Mammary microvascular endothelial cell (primary cell): ENCODE measurements around the gene OR14I1. TPM values are rescaled to one million over a fixed set of nuclear protein-coding genes. Genes with fewer than 3 reads are reported as not detected.

ENCODE experiments used
- total RNA-seq: library from RNA; depleted of rRNA; stranded (reverse); fragments of >200 nt; gene quantifications from 2 replicates; pipeline ENCODE4 v1.2.3, GENCODE V29; 2015

Gene OR14I1
- total RNA-seq: not detected in 2 replicates

GRCh38 chr1:248702714-248703113 is at the start of gene OR14I1:
TSS of gene OR14I1 (minus strand) at chr1:248702766.

GRCh38 chr1:248655354-248655753 is 47.2 kb downstream of the OR14I1 start, which contains the start of gene OR2T27:
TSS of gene OR2T27 (minus strand) at chr1:248655528. CDS start at chr1:248650884, 4,644 bp downstream.

Other genes starting within 250 kb of the OR14I1 start
- gene OR2T3, start 229.4 kb downstream of the OR14I1 start, total RNA-seq: not detected in 2 replicates
- gene OR2T5, start 214.2 kb downstream of the OR14I1 start, total RNA-seq: not detected in 2 replicates
- gene OR2G6, start 194.7 kb downstream of the OR14I1 start, total RNA-seq: not detected in 2 replicates
- gene OR2T29, start 140.0 kb downstream of the OR14I1 start, total RNA-seq: not detected in 2 replicates
- not detected in 2 replicates for gene OR2T34, start 128.0 kb downstream of the OR14I1 start, total RNA-seq
- gene OR2T10, start 105.1 kb downstream of the OR14I1 start, total RNA-seq: not detected in 2 replicates
- gene OR2T11, start 67.7 kb downstream of the OR14I1 start, total RNA-seq: not detected in 2 replicates
- gene OR2T35, start 57.5 kb downstream of the OR14I1 start, total RNA-seq: not detected in 2 replicates
- not detected in 2 replicates for gene OR2T27, start 47.2 kb downstream of the OR14I1 start, total RNA-seq
- gene LYPD8, start 53.0 kb upstream of the OR14I1 start, total RNA-seq: not detected in 2 replicates
- gene SH3BP5L, start 123.1 kb upstream of the OR14I1 start, total RNA-seq: 18.3 and 19.3 TPM in 2 replicates
- gene ZNF672, start 135.5 kb upstream of the OR14I1 start, total RNA-seq: 15.3 and 18.0 TPM in 2 replicates
- 14.4 and 18.8 TPM in 2 replicates for gene ZNF692, start 156.3 kb upstream of the OR14I1 start, total RNA-seq
- gene PGBD2, start 203.5 kb upstream of the OR14I1 start, total RNA-seq: 3.1 and 4.4 TPM in 2 replicates